Endothelial cell of umbilical vein (primary cell): ENCODE data around the gene LIMK2. TPM values are rescaled to one million over a fixed set of nuclear protein-coding genes. Genes with fewer than 3 reads are reported as not detected.

Experiments used
- BruUV-seq: library from RNA; stranded (reverse); fragments of 400-500 nt; replicated peaks from 2 replicates; lab custom pipeline; 2021; lab: Mats Ljungman, UMichigan
- CTCF ChIA-PET: fragments of 300-600, 350-600 bp; sonication (Branson Sonifier 250); formaldehyde crosslinking; loops from one replicate; lab custom pipeline; 2021; ENCODE audit warnings: antibody characterized with exemption, inconsistent platforms; lab: Charles Lee
- POLR2A ChIA-PET: fragments of 300-600, 350-600 bp; sonication (Branson Sonifier 250); formaldehyde crosslinking; loops from one replicate; lab custom pipeline; 2021; ENCODE audit warnings: antibody characterized with exemption, inconsistent platforms; lab: Charles Lee
- DNase-seq: peaks from one replicate; pipeline ENCODE4 v3.0.0-alpha.2; 2011; ENCODE audit warnings: low read depth, low spot score
- FAIRE-seq: peaks from 2 replicates; lab custom pipeline; 2011; peaks lifted over from hg19 to GRCh38; lab: Jason Lieb, UNC
- H2AFZ ChIP-seq: 2 replicates; pipeline ENCODE4 v1.6.0; 2012; ENCODE audit warnings: low read depth, low read length, control low read depth, inconsistent platforms
- H3K27ac ChIP-seq: 2 replicates; pipeline ENCODE4 v1.5.1; 2011; ENCODE audit warnings: low read depth, mild to moderate bottlenecking, control low read depth, low read length, moderate library complexity; ENCODE audit not compliant: insufficient read depth
- H3K27me3 ChIP-seq, 2 experiments: 2 replicates each; pipeline versions ENCODE4 v1.6.0 to v1.6.1; 2011; ENCODE audit warnings: low read length in 2 of 2, mixed read lengths in 1 of 2; ENCODE audit not compliant: control insufficient read depth in 2 of 2, insufficient read depth in 2 of 2
- H3K36me3 ChIP-seq, 2 experiments: 2 replicates in 1 of 2; 3 replicates in 1 of 2; pipeline ENCODE4 v1.5.1; 2011; ENCODE audit warnings: low read length in 2 of 2, mild to moderate bottlenecking in 1 of 2, moderate library complexity in 1 of 2; ENCODE audit not compliant: control insufficient read depth in 2 of 2, insufficient read depth in 2 of 2; ENCODE audit errors: extremely low read depth in 1 of 2
- H3K4me1 ChIP-seq: 3 replicates; pipeline ENCODE4 v1.5.1; 2011; ENCODE audit warnings: mild to moderate bottlenecking, low read length; ENCODE audit not compliant: control insufficient read depth, insufficient read depth; ENCODE audit errors: extremely low read depth
- H3K4me2 ChIP-seq: 2 replicates; pipeline ENCODE4 v1.6.1; 2011; ENCODE audit warnings: low read length, control low read depth, mixed read lengths; ENCODE audit not compliant: insufficient read depth
- H3K4me3 ChIP-seq, 3 experiments: fragments of 200-600 bp in 1 of 3; sonication (generic), shearing (Covaris generic) in 1 of 3; replicated peaks in 1 of 3; 2 replicates each; pipeline ENCODE4 v1.5.1; 2011 to 2016; ENCODE audit warnings: control low read depth in 3 of 3, low read length in 3 of 3, mild to moderate bottlenecking in 2 of 3, inconsistent platforms in 1 of 3, low read depth in 1 of 3, moderate library complexity in 1 of 3; ENCODE audit not compliant: insufficient read depth in 1 of 3
- H3K79me2 ChIP-seq: 2 replicates; pipeline ENCODE4 v1.6.0; 2012; ENCODE audit warnings: low read length, inconsistent platforms; ENCODE audit not compliant: control insufficient read depth, insufficient read depth
- H3K9ac ChIP-seq: replicated peaks from 2 replicates; pipeline ENCODE3; 2011; ENCODE audit warnings: low read length, control low read depth; ENCODE audit not compliant: insufficient read depth; ENCODE audit errors: extremely low read depth
- H3K9me1 ChIP-seq: replicated peaks from 3 replicates; pipeline ENCODE4 v1.6.0; 2011; ENCODE audit warnings: mild to moderate bottlenecking, low read length; ENCODE audit not compliant: control insufficient read depth, insufficient read depth; ENCODE audit errors: extremely low read depth
- H3K9me3 ChIP-seq: replicated peaks from 2 replicates; pipeline ENCODE4 v1.5.1; 2012; ENCODE audit warnings: low read length, inconsistent platforms; ENCODE audit not compliant: control insufficient read depth, insufficient read depth
- H4K20me1 ChIP-seq: replicated peaks from 2 replicates; pipeline ENCODE3; 2011; ENCODE audit warnings: mild to moderate bottlenecking, low read length; ENCODE audit not compliant: control insufficient read depth, insufficient read depth; ENCODE audit errors: extremely low read depth
- CTCF ChIP-seq, 2 donors: IDR thresholded peaks; 1 replicate in 1 of 2; 2 replicates in 1 of 2; pipeline ENCODE4 v1.5.1; 2011; ENCODE audit warnings: low read length in 2 of 2, mild to moderate bottlenecking in 2 of 2, moderate library complexity in 2 of 2, control low read depth in 1 of 2, inconsistent platforms in 1 of 2, low read depth in 1 of 2; ENCODE audit not compliant: insufficient read depth in 1 of 2; ENCODE audit errors: extremely low read depth in 1 of 2
- EZH2 ChIP-seq: IDR thresholded peaks from 2 replicates; pipeline ENCODE4 v1.6.1; 2012; ENCODE audit warnings: borderline replicate concordance, low read depth, mild to moderate bottlenecking, moderate library complexity, low read length, inconsistent platforms; ENCODE audit not compliant: severe bottlenecking
- FOS ChIP-seq: IDR thresholded peaks from 2 replicates; pipeline ENCODE4 v1.6.1; 2011; ENCODE audit warnings: mild to moderate bottlenecking, low read length, moderate library complexity, borderline replicate concordance; ENCODE audit not compliant: insufficient read depth
- GATA2 ChIP-seq: IDR thresholded peaks from 2 replicates; pipeline ENCODE4 v1.7.0; 2011; ENCODE audit warnings: low read depth, mild to moderate bottlenecking, moderate library complexity, mixed read lengths, low read length; ENCODE audit not compliant: insufficient read length, insufficient read depth
- JUN ChIP-seq: IDR thresholded peaks from 2 replicates; pipeline ENCODE4 v1.6.1; 2011; ENCODE audit warnings: borderline replicate concordance, low read depth; ENCODE audit not compliant: insufficient read length, insufficient read depth
- MAX ChIP-seq: IDR thresholded peaks from 2 replicates; pipeline ENCODE4 v1.6.1; 2011; ENCODE audit not compliant: insufficient read depth, insufficient read length
- MYC ChIP-seq: IDR thresholded peaks from one replicate; pipeline ENCODE4 v1.6.1; 2011; ENCODE audit warnings: mild to moderate bottlenecking, low read depth, low read length
- POLR2A ChIP-seq: IDR thresholded peaks from 2 replicates; pipeline ENCODE4 v1.6.1; 2012; ENCODE audit warnings: low read depth, mild to moderate bottlenecking, control low read depth, low read length
- POLR2AphosphoS5 ChIP-seq: IDR thresholded peaks from 2 replicates; pipeline ENCODE4 v1.6.1; 2012; ENCODE audit warnings: low read depth, mild to moderate bottlenecking, control low read depth, low read length, moderate library complexity; ENCODE audit not compliant: insufficient read depth
- dilution Hi-C: fragments of 300-500 bp; cut with MboI; formaldehyde crosslinking; loops from one replicate; pipeline ENCODE4 v1.15.0; 2019; ENCODE audit warnings: low sequenced_read_pairs; ENCODE audit not compliant: extremely low pct_ligation_motif_present
- intact Hi-C: fragments of 100-400 bp; cut with micrococcal nuclease; formaldehyde crosslinking; loops from one replicate; pipeline ENCODE4 v1.10.0; 2022
- polyA plus RNA-seq, 4 experiments: library from polyadenylated mRNA; depleted of rRNA in 3 of 4; stranded (reverse) in 3 of 4; unstranded in 1 of 4; fragments of >200 nt; gene quantifications; 2 replicates each; pipeline versions ENCODE4 v1.2.1 to v1.2.3, GENCODE V29; 2011 to 2012; ENCODE audit warnings: missing spikeins in 1 of 4
- total RNA-seq: library from RNA; stranded (reverse); gene quantifications from 2 replicates; pipeline ENCODE4 v1.2.3, GENCODE V29; 2021

Gene LIMK2
- total and polyA plus RNA-seq, 2 donors (not counting 3 experiments of a cell fraction or from before 2014, with no cell fraction given): 23.2 to 76.7 TPM

GRCh38 chr22:31227186-31227585 lies 15.1 kb downstream of the LIMK2 start:
- peaks cover 39% of the 10 kb centered on the region for H3K4me1 ChIP-seq
- H3K4me3 ChIP-seq: no peak overlapping the region
- FAIRE-seq (no peak), DNase-seq (peak; percentile 60)
- H3K27ac ChIP-seq: no peak overlapping the region
- no peak overlapping the region for H3K4me2 ChIP-seq
- intact Hi-C loops: no loop called here
- TF ChIP-seq MYC (no peak), GATA2 (no peak), MAX (no peak), EZH2 (no peak), POLR2A (no peak), JUN (no peak), FOS (no peak), POLR2AphosphoS5 (no peak), CTCF (IDR thresholded peaks at IDR 0.05; ENCODE audit: extremely low read depth in 1 of 2, insufficient read depth in 1 of 2, low read depth in 1 of 2, low read length in 2 of 2) (no peak)
- dilution Hi-C loops: no loop called here
- H4K20me1 ChIP-seq: no peaks in the 10 kb centered on the region
- CTCF ChIA-PET: interaction anchor here (1.1 to 13.2 kb wide), 5 partner anchors 8 to 120 kb away, joined by 4 to 181 read pairs (median 50); partner anchors contain the start of genes LIMK2 and SELENOM
- no peak overlapping the region for H2AFZ ChIP-seq
- POLR2A ChIA-PET: no interaction called here
- no peaks in the 10 kb centered on the region for H3K9me1 ChIP-seq
- no peaks in the 10 kb centered on the region for H3K27me3 ChIP-seq
- peaks cover 76% of the 10 kb centered on the region for H3K79me2 ChIP-seq
- H3K9me3 ChIP-seq: no peaks in the 10 kb centered on the region
- H3K9ac ChIP-seq: no peak overlapping the region
- H3K36me3 ChIP-seq: peaks cover 3 to 5% of the 10 kb centered on the region in 2 experiments
- no TSS peak for BruUV-seq
